GM19023 (cell line): Measurements from ENCODE around the gene ERP27.
A peak's percentile ranks its signal among the peaks of the same experiment; 100 is the strongest.

Experiments used
- ATAC-seq: cut with Tn5 transposase; IDR thresholded peaks from one replicate; pipeline ENCODE4 v1.9.1; 2021; ENCODE audit warnings: mild to moderate bottlenecking, moderate library complexity; ENCODE audit not compliant: unreplicated experiment

The ERP27 gene

DNA sequence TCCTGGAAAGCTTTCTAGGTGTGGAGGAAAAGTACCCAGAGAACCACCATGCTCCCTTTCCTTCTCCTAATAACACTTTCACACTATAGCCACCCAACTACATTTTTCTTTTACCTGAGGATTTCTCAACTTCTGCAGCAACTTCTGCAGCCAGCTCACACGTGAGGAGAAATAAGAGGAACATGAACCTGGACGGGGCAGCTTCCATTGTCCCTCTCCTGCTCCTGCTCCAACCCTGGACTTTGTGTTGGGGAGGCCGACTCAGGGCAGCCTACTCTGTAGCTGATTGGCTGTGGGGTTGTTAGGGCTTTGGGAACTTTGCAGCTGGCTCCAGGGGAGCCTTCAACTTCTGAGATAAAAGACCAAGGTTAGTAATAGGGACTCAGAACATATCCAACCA lies at the start of gene ERP27:
TSS of gene ERP27 (minus strand) at position 237 of the 400 bp plus-strand sequence. CDS start at position 208, 29 bp downstream.
- ATAC-seq, result no peak

DNA sequence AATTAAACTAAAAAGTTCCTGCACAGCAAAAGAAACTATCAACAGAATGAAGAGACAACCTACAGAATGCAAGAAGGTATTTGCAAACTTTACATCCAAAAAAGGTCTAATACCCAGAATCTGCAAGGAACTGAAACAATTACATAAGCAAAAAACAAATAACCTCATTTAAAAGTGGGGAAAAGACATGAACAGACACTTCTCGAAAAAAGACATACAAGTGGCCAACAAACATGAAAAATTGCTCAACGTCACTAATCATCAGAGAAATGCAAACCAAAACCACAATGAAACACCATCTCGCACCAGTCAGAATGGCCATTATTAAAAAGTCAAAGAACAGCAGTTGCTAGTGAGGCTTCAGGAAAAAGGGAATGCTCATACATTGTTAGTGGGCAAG lies 49.7 kb upstream of the ERP27 start:
- ATAC-seq, result no peak

DNA sequence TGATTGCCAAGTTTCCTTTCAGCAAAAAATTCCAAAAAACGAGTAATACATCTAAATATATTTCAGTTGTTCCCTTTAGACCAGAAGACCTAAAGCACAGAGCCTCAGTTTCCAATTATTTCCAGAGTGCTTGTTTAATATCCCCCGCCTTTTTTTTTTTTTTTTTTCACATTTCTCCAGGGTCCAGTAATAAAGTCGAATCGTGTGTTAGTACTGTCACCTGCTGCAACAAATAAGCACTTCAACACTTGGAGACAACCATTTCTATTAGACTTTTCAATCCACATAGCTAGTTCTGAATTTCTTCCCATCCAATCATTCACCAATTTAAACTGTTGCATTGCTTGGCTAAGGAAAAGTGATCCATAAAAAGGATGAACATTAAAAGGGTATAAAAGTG lies 48.1 kb upstream of the ERP27 start:
- ATAC-seq, result no peak

DNA sequence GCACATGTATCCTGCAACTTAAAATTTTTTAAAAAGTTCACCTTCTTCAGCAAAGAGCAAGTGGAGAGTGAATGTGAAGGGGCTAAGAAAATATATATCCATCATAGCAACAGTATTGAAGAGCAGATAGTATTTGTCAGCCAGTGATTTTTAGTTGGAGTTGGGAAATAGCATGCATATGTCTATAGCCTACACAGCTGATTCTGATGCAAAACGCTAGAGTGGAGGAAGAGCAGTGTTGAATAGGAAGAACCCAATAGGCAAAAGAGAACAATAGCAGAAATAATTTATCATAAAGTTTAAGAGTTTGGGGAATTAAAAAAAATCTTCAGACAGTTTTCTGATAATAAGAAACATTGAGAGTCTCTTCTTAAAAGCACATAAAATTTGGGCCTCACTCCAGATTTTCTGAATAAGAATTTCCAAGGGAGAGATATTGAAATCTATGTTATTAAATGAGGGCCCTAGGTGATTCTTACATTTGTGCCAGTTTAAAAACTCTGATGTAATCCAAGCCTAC lies 46.5 kb upstream of the ERP27 start:
- ATAC-seq, result no peak

DNA sequence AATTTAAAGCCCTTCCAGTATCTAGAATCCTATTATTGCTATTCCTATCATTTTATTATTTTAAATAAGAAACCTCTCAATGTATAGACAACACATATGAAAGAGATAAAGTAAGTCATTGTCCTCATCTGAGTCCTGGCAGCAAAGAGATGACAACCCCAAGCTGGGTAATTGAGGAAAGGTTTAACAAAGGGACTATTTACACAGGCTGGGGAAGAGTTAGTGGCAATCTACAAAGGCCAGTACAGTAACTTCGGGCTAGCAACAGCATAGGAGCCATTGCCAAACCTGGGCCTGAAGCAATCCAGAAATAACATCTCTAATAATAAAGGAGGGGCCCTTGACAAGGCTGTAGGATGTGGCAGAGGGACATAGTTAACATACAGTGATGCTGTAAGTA lies 45.7 kb upstream of the ERP27 start:
- no peak for ATAC-seq

DNA sequence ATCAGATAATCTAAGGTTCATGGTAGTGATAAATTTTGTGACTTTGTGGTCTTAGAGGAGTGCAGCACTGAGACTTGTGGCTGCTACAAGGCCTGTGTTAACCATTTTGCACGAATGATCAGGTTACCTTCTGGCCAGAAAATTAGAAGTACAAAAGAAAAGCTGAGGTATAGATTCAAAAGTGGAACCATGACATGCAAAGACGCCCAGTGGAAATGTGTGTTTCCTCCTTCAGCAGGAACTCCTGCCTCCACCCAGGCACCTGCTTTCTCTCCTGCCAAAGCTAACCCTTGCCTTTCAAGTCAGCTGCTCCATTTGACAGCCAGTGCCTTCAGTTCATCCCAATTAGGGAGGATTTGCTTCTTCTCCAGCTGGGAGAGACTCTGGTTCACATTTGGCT lies 44.7 kb upstream of the ERP27 start:
- no peak for ATAC-seq

DNA sequence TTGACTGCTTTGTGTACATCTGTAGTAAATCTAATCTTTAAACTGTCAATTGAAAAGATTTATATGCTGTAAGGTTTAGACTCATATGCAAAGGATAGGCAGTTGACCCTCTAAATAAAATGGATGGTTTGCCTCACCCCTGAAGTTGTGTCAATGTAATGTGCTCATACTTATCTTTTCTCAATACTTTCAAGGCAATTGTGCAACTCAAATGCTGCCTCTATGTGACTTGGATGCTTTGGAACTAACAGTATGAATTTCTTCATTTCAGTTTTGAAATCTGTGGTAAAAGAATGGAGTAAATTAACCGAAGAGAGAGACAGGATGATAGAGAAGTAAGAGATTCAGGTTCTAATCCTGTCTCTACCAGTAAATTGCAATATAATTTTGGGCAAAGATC lies 44.2 kb upstream of the ERP27 start:
- ATAC-seq, result no peak

DNA sequence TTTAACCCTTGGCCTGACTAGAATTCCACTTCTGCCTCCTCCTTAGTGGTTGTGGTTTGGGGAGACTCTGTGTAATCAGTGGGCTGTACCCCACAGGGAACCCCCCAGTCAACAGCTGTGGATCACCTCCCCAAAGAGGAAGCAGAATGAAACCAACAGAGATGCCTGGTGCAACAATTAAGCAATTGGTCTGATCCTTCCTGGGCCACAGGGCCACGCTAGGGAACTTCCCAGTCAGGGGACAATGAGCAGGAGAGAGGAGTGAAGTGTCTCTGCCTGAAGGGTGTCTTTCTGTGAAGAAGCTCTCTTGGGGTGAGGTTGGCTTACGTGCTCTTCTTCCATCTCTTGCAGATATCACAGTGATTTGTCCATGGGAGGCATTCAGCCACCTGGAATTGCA lies 42.7 kb upstream of the ERP27 start:
- no peak for ATAC-seq

DNA sequence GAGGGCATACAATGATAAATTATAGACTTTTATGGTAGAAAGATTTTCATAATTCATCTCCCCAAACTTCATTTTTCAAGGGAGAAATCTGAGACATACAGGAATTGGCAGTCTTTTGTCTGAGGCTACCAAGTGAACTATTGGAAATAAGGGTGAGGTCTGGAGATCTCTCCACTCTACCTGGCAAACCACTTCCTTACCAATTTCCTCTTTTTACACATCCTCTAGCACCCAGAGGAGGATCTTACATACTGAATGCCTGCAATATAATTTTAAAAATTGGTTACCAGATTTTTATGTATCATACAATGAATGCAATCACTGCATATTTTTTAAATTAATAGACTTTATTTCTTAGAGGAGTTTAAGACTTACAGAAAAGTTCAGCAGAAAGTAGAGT lies 41.1 kb upstream of the ERP27 start:
- no peak for ATAC-seq

DNA sequence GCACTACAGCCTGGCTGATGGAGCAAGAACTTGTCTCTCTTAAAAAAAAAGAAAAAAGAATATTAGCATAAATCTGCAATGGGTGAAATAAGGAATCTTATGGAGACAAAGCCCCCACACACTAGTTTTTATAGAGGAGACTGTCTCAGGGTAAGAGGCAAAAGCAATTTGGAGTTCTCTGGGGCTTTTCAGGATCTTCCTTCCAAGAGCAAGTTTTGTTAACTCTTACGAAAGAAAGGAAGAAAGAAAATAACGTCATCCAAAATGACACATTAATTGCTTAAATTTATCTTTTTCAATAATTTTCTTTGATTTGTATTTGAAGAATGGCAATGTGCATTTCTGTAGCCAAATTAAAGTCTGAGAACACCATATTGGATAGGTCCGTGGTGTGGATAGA lies 38.3 kb upstream of the ERP27 start:
- no peak for ATAC-seq

DNA sequence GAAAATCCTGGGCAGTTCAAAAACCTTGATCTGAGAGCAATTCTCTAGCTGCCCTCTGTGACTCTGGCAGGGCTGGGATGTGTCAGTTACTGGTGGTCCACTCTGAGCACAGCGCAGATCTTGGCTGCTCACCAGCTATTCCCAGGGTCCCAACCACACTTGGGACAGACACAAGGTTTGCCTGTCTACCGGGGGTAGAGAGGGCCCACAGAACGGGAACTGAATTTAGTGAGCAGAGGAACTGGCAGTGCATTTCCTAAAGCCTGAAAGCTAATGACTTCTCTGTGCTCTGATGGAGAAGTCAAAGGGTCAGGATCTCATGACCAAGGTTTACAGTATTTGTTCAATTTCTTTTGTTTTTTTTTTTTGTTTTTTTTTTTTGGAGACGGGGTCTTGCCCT lies 37.1 kb upstream of the ERP27 start:
- ATAC-seq, result no peak

DNA sequence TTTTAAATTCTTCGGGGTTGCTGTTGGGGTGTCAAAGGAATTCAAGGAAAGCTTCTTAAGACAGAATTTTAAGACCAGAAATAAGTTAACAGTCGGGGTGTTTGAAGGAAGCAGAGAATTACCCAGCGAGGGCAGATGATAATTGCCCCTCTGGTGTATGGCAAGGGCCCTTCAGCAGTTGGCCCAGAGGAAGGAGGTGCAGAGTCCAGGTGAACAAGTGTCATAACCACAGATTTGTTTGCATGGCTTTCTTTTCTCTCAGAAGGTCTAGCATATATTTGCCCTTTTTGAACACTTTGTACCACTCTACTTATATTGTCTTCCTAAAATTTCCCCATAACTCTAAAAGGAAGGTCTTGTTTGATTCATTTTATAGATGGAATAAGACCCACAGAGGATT lies 36.3 kb upstream of the ERP27 start:
- ATAC-seq, result no peak

DNA sequence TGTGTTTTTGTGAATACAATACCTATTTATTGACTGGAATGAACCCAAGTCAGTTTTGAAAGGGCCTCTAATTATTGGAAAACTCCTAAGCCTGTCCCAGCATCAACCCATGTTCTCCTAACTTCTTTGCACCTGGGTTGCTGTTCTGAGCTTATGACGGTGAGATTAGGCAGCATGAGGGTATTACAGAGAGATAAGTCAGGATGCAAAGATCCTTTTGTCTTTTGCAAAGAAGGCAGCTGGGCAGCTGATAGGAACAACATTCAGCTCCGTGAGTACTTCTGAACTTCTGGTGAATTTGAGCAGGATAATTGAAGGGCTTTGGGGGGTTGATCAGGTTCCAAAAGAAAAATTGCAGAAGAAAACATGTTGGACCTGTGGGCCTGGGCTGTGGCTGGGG lies 34.5 kb upstream of the ERP27 start, which contains the start of gene PDE6H:
TSS of gene PDE6H (plus strand) at position 227 of the 400 bp plus-strand sequence. CDS start 4,971 bp downstream, outside the sequence.
- no peak for ATAC-seq

DNA sequence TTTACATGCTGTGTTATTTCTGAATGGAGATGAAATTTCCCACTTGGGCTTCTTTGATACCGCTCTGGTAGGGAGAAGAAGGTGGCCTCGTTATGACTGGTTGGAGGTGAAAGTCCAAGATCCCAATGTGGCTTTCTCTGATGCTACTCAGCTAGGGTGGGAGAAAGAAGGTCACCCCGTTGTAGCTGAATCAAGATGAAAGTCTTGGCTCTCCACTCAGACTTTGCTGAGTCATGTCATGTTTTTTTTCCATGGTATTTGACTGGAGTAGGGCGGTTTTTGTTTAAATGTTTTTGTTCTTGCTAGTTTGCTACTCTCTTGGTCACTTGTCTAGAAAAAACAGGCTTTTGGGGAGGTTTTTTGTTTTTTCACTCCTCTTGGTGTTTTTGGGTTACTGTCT lies 32.1 kb upstream of the ERP27 start:
- no peak for ATAC-seq

DNA sequence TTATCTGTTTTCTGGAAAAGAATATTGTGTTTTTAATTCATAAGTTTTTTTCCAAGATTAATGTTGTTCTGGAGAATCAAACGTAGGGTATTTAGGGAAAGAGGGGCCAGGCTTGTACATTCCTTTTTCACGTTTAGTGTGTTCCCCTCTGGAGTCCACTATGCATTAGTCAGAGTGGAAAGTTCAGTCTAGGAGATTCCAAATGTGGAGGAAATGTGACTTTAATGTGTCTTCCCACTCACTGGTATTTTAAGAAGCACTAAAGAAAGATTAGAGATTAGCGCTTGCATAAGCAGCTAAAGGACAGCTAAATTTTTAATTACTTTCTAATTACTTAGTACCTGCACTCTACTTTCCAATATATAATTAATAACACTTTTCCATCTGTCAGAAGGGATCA lies 30.1 kb upstream of the ERP27 start:
- no peak for ATAC-seq

DNA sequence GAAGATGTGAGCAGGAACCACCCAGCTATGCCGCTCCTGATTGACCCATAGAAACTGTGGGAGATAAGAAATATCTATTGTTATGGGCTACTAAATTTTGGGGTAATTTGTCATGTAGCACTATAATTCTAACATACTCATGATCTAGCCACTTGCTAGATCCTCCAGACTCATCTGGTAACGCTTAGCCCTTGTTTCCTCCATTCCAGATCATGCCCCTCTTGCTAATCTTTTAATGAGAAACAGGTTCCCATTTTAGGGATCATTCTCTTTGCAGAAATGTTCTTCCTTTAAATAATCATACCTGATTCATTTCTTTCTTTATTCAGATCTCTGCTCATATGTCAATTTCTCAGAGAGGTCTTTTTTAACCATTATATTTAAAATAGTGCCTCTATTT lies 26.9 kb upstream of the ERP27 start:
- ATAC-seq, result no peak

DNA sequence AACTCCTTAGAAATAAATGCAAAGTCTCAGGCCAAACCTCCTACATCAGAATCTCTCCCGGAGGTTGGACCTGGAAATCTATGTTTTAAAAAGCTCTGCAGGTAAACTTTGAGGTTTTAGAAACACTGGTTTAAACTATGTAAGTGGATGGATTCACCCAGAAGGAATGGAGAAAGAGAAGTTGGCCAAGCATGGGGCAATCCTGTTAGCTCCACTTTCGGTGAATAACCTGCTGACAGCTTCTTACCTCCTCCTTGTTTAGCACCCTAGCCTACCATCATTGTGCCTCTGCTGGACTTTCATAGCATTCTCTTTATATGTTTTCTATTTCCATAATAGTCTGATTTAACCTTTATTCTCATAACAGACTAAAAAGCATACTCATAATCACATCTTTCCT lies 26.1 kb upstream of the ERP27 start:
- no peak for ATAC-seq

DNA sequence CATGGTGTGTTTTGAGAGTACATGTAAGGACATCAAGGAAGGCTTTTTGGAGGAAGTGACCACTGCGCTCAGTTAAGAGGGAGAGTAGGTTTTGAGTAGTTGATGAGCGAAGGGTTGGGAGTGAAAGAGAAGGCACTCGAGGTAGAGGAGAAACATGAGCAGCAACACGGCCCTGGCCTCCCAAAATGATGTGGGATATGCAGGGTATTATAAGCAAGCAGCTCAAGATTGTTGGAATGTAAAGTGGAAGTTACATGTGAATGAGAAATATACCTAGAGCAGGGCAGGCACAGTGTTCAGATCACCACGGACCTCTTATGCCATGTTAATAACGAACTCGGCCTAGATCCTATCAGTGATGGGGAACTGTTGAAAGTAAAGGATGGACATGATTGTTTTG lies 25.2 kb upstream of the ERP27 start:
- ATAC-seq, result no peak

DNA sequence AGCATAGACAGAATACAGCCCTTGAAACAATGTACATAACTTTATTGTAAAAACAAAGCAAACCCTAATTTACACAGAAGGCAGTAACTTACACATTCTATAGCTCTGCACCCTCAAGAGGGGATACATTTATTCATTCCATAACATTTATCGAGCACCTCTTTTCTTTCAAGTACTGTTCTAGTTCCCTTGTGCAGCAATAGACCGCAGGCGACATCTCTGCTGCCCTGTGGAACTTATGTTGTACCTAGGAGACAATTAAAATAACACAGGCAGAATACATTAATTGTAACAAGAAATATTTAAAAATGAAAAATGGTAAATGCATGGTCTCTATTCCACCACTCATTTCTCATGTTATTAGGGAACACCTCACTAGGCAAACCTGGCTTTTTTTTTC lies 24.5 kb upstream of the ERP27 start:
- ATAC-seq, result no peak

DNA sequence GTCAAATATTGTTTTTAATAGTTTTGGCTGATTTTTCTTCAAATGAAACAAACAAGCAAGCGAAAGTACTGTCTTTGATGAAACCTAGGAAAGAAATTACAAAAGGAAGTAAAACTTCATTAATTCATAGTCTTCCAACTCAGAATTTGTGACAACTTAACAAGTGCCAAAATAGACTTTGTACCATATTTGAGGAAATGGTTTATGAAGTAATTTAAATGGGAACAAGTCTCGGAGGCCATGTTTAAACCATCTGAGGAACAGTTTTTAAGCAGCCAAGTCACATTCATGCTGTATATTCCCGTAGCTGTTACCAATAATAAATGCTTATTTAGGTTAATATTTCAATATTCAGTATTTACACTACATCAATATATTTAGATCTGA lies 23.8 kb upstream of the ERP27 start:
- ATAC-seq, result no peak

DNA sequence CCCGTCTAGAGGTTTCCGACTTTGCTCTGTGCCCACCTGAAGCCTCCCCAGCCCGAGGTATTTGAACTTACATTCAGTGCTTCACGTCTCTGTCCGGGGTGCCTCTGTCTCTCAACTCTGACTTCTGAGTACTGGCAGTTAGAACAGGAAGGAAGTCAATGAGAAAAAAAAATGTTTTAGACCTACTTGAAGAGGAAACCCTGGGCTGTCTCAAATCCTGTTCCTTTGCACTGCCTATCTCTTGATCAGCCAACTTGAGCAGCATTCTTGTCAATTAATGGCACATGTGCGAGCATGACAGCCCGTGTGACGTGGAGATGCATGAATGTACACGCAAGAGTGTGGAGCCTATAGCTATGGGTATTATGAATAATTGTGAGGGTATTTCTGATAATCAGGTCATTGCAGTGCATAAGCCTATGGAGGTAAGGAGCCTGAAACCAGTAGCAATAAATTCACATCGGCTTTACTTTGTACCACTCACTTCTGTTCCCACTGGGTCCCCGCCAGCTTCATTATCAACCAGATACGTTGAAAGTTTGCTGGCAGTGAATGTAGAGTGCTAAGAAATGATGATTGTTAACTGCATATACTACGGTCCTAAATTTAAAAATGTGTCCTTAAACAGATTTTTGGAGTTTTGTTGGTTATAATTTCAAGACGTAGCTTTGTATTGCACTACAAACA lies 23.3 kb upstream of the ERP27 start, which contains the start of gene ARHGDIB:
TSS of gene ARHGDIB (minus strand) at position 136 of the 687 bp plus-strand sequence. CDS start 10,889 bp downstream, outside the sequence.
- ATAC-seq, result peak; percentile 69

DNA sequence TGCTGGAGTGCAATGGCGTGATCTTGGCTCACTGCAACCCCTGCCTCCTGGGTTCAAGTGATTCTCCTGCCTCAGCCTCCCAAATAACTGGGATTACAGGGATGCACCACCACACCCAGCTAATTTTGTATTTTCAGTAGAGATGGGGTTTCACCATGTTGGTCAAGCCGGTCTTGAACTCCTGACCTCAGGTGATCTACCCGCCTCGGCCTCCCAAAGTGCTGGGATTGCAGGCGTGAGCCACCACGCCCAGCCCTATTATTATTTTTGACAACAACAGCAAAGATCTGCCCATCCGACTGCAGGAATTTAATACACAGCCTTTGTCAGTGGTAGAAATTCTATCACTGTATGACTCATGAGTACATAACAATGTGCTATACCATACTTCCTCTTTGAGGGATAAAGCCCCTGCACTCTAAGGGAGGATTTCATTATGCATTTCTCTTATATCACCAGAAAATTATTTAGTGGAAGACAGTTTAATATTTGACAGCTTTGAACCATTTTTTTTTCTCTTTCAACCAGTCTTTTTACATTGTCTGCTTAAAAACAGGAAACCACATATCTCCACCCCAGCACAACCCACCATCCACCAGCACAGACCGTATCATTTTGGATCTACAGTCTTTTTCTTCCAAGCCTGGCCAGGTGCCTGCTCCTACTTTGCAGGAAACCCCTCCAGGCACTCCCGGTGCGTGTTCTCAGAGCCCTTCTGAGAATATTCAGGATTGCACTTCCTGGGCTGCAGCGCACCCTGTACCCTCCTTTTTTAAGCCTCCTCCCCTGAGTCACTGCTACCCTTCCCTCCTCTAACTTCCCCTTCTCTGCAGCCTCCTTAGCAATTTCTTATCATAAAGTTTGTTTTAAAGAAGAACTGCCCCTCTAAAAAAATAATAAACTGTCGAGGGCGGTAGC lies 22.5 kb upstream of the ERP27 start:
- peak; percentile 51 for ATAC-seq
